Panc1 (cell line): ENCODE measurements around the gene RELT. TPM values are rescaled to one million over a fixed set of nuclear protein-coding genes. Genes with fewer than 3 reads are reported as not detected.

Experiments
- ATAC-seq: fragments of 200-7000 bp; cut with Tn5 transposase; 2 replicates; pipeline ENCODE4 v1.9.1; 2020; ENCODE audit warnings: mild to moderate bottlenecking, moderate library complexity
- BruUV-seq: library from RNA; stranded (reverse); fragments of 400-500 nt; replicated peaks from 2 replicates; lab custom pipeline; 2021; lab: Mats Ljungman, UMichigan
- CTCF ChIA-PET: fragments of 300-600 bp; sonication (Branson Sonifier 250); formaldehyde crosslinking; loops from one replicate; lab custom pipeline; 2022; ENCODE audit warnings: antibody characterized with exemption; lab: Charles Lee
- POLR2A ChIA-PET: fragments of 300-600 bp; sonication (Branson Sonifier 250); formaldehyde crosslinking; loops from one replicate; lab custom pipeline; 2022; ENCODE audit warnings: antibody characterized with exemption; lab: Charles Lee
- DNase-seq: peaks from one replicate; pipeline ENCODE4 v3.0.0-alpha.2; 2010; ENCODE audit warnings: low read depth, low spot score
- H3K27ac ChIP-seq: 2 replicates; pipeline ENCODE4 v1.5.1; 2011; ENCODE audit warnings: mild to moderate bottlenecking, low read length, inconsistent platforms
- H3K27me3 ChIP-seq: fragments of 200-500 bp; sonication (Bioruptor generic); 2 replicates; pipeline ENCODE4 v1.6.0; 2014; ENCODE audit warnings: low read length, inconsistent platforms; ENCODE audit not compliant: control insufficient read depth, insufficient read depth
- H3K36me3 ChIP-seq: fragments of 200-500 bp; sonication (Bioruptor generic); 2 replicates; pipeline ENCODE4 v1.5.1; 2014; ENCODE audit warnings: inconsistent platforms, mild to moderate bottlenecking, low read length, moderate library complexity; ENCODE audit not compliant: control insufficient read depth, insufficient read depth
- H3K4me1 ChIP-seq: 2 replicates; pipeline ENCODE4 v1.5.1; 2011; ENCODE audit warnings: inconsistent platforms, mild to moderate bottlenecking, low read length, moderate library complexity; ENCODE audit not compliant: control insufficient read depth, insufficient read depth
- H3K4me3 ChIP-seq, 2 experiments: 2 replicates each; pipeline ENCODE4 v1.5.1; 2011 to 2012; ENCODE audit warnings: low read depth in 2 of 2, low read length in 2 of 2, mild to moderate bottlenecking in 2 of 2, inconsistent platforms in 1 of 2, moderate library complexity in 1 of 2
- H3K9me3 ChIP-seq: fragments of 200-500 bp; sonication (Bioruptor generic); 2 replicates; pipeline ENCODE4 v1.5.1; 2014; ENCODE audit warnings: low read depth, mild to moderate bottlenecking, inconsistent platforms, low read length, moderate library complexity; ENCODE audit not compliant: control insufficient read depth, insufficient read depth
- CTCF ChIP-seq: fragments of 450-650 bp; IDR thresholded peaks from 2 replicates; pipeline ENCODE4 v1.5.1; 2017; ENCODE audit warnings: mild to moderate bottlenecking
- POLR2AphosphoS5 ChIP-seq: IDR thresholded peaks from 2 replicates; pipeline ENCODE4 v1.6.1; 2012; ENCODE audit warnings: mild to moderate bottlenecking, low read depth, low read length, moderate library complexity
- REST ChIP-seq, 2 experiments: IDR thresholded peaks; 2 replicates each; pipeline ENCODE4 v1.6.1; 2011 to 2012; ENCODE audit warnings: low read depth in 2 of 2, control low read depth in 1 of 2, low read length in 1 of 2, mild to moderate bottlenecking in 1 of 2, moderate library complexity in 1 of 2; ENCODE audit not compliant: insufficient read depth in 1 of 2
- SIN3A ChIP-seq: IDR thresholded peaks from 2 replicates; pipeline ENCODE4 v1.6.1; 2012; ENCODE audit warnings: low read depth, mild to moderate bottlenecking, low read length, moderate library complexity, borderline replicate concordance; ENCODE audit not compliant: insufficient read depth
- TCF7L2 ChIP-seq: IDR thresholded peaks from 2 replicates; pipeline ENCODE4 v1.6.1; 2011; ENCODE audit warnings: mild to moderate bottlenecking, low read depth, low read length, inconsistent platforms
- in situ Hi-C: cut with HindIII; loops from 2 replicates; pipeline ENCODE4 v1.10.0; 2016; ENCODE audit warnings: low sequenced_read_pairs, low pct_unique_long_range_greater_than_20kb
- intact Hi-C: fragments of 100-400 bp; cut with micrococcal nuclease; formaldehyde crosslinking; loops from one replicate; pipeline ENCODE4 v1.10.0; 2022; ENCODE audit not compliant: unreplicated experiment
- total RNA-seq: library from RNA; stranded (reverse); gene quantifications from one replicate; pipeline ENCODE4 v1.2.1, GENCODE V29; 2021; ENCODE audit not compliant: unreplicated experiment

RELT gene
- total RNA-seq, 1 experiment from 2014 or later, result 11.3 TPM

GRCh38 chr11:73358071-73358470 is 18.1 kb upstream of the RELT start:
- ChIA-PET CTCF (interaction anchor here (0.7 to 0.8 kb wide), 2 partner anchors 51 to 316 kb away, joined by 3 to 4 read pairs; no protein-coding TSS in a partner anchor), POLR2A (interaction anchor here (0.6 to 0.7 kb wide), 3 partner anchors 9 to 43 kb away, joined by 4 to 10 read pairs (median 6); no protein-coding TSS in a partner anchor)
- no TSS peak for BruUV-seq
- H3K9me3 ChIP-seq, result no peaks in the 10 kb centered on the region
- in situ Hi-C loops (no loop called here), intact Hi-C loops (no loop called here)
- no peaks in the 10 kb centered on the region for H3K4me1 ChIP-seq
- no peak overlapping the region for H3K27ac ChIP-seq
- DNase-seq (no peak), ATAC-seq (no peak)
- no peaks in the 10 kb centered on the region for H3K27me3 ChIP-seq
- H3K4me3 ChIP-seq, result no peak overlapping the region
- no peaks in the 10 kb centered on the region for H3K36me3 ChIP-seq
- TF ChIP-seq CTCF (no peak), SIN3A (no peak), POLR2AphosphoS5 (no peak), TCF7L2 (no peak), REST (IDR thresholded peaks at IDR 0.05; ENCODE audit: insufficient read depth in 1 of 2, low read depth in 2 of 2, low read length in 1 of 2) (no peak)

- ATAC-seq (0 out of 2 replicates have a peak, but pooled peaks have one; percentile 21), DNase-seq (no peak)
- ChIA-PET CTCF (interaction anchor here (0.6 to 1.6 kb wide), 4 partner anchors 8 to 34 kb away, joined by 3 to 18 read pairs (median 6); partner anchors contain the start of gene RELT), POLR2A (no interaction called here)
- Histone ChIP-seq H3K27ac (no peak overlapping the region), H3K4me1 (no peaks in the 10 kb centered on the region), H3K9me3 (no peaks in the 10 kb centered on the region), H3K4me3 (no peak overlapping the region), H3K36me3 (no peaks in the 10 kb centered on the region), H3K27me3 (no peaks in the 10 kb centered on the region)
- in situ Hi-C loops, result no loop called here
- intact Hi-C loops, result no loop called here
- BruUV-seq, result no TSS peak
- TF ChIP-seq REST (IDR thresholded peaks at IDR 0.05; ENCODE audit: insufficient read depth in 1 of 2, low read depth in 2 of 2, low read length in 1 of 2), result no peak
- TF ChIP-seq TCF7L2, result no peak
- no peak for TF ChIP-seq POLR2AphosphoS5
- TF ChIP-seq SIN3A, result no peak
- no peak for TF ChIP-seq CTCF
These were observed 16.9 kb upstream of the RELT start for GRCh38 chr11:73359341-73359740.
